NCI-H510A treated with DMSO at 0.1 percent for 48 hours (cell line): ENCODE results near the gene CDC73.
"Not testable (repeated sequence)": the region's sequence is repeated elsewhere in the genome, so short reads cannot be mapped to it uniquely, and the experiment has no call there.

Source experiments
- DNase-seq: peaks from one replicate; lab custom pipeline; 2025; lab: John Stamatoyannopoulos, UW

CDC73 gene

DNA sequence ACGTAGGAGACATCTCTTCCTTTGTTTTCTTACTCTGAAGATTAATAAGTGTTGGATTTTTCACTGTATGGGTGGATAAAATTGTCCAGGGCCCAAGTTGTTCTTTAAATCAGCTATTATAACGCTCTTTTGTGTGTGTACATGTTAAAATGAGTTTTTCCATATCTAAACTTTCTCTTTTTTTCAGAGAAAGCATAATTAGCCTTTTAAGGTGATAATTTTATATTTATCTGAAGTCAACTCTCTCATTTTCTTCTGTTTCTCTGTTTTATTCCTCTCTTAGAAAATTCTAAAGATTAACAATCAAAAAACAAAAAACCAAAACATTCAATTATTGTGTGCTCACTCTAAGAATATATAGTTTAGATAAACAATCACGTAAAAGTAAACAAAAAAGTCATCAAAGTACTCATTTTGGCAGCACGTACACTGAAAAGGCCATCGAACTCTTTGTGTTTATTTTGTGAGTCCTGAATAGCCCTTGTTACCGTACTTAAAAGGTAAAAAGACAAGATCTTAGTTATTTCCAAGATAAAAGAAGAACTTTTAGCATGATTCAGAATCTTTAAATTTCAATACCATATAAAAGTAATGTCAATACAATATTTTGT is 7.2 kb upstream of the CDC73 start:
- DNase-seq = no peak

DNA sequence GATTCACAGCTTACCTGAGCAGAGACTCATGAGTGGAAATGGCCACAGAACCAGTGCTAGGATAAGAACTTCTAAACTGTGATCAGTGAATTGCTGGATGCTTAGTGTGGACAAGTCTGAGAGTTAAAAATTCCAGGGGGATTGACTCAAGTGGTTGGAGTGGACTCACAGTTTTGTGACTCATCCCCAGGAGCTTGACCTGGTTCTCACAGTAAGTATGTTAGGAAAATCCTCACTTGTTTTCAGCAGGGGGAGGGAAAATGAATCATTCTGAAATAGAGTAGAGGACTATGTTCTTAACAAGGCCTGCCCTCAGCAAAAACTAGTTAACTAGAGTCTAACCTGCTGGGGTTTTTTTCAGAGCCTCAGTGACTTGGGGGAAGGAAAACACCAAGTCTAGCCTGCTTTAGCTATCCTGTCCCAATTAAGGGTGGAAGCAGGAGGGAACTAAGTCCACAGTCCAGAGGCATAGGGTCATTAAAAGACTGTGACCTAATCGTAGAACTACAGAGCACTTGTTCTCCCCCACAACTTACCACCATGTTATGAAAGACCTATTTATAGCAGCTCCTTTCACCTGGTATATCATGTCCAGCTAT is 6.1 kb upstream of the CDC73 start:
- no peak for DNase-seq

DNA sequence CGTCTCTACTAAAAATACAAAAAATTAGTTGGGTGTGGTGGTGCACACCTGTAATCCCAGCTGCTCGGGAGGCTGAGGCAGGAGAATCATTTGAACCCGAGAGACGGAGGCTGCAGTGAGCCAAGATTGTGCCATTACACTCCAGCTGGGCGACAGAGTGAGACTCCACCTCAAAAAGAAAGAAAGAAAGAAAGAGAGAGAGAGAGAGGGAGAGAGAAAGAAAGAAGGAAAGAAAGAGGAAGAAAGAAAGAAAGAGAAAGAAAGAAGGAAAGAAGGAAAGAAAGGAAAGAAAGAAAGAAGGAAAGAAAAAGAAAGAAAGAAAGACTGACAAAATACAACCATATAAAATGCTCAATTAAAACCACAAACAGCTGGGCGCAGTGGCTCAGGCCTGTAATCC is 4.7 kb upstream of the CDC73 start:
- DNase-seq = not testable (repeated sequence)

DNA sequence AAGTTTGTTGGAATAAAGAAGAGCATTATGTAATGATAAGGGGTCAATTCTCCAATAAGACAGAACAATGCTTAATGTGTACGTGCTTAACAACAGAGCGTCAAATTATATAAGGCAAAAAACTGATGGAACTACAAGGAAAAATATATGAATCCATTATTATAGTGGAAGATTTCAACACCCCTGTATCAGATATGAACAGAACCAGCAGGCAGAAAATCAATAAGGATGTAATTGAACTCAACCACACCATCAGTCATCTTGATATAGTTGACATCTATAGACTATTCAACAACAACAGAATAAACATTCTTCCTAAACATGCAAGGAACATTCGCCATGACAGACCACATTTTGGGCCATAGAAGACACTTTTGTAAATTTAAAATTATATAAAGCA is 3.6 kb upstream of the CDC73 start:
- DNase-seq = no peak

- DNase-seq = no peak
These were observed 2.8 kb upstream of the CDC73 start for GRCh38 chr1:193118803-193119730.

GRCh38 chr1:193120604-193121166 is 1.1 kb upstream of the CDC73 start:
- no peak for DNase-seq

- no peak for DNase-seq
These were observed 1.9 kb downstream of the CDC73 start for GRCh38 chr1:193123751-193124150.

DNA sequence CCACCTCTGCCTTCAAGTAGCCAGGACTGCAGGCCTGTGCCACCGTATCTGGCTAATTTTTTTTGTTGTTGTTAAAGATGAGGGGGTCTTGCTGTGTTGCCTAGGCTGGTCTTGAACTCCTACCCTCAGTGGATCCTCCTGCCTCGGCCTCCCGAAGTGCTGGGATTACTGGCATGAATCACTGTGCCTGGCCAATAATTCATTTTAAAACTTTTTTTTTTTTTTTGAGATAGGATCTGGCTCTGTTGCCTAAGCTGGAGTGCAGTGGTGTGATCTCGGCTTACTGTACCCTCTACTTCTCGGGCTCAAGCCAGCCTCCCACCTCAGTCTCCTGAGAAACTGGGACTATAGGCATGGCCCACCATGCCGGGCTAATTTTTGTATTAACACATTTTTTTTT is 3.5 kb downstream of the CDC73 start:
- DNase-seq = no peak

- no peak for DNase-seq
These were observed 9.5 kb downstream of the CDC73 start for GRCh38 chr1:193131266-193131860.

GRCh38 chr1:193140254-193140653 is 18.4 kb downstream of the CDC73 start:
- DNase-seq = no peak

DNA sequence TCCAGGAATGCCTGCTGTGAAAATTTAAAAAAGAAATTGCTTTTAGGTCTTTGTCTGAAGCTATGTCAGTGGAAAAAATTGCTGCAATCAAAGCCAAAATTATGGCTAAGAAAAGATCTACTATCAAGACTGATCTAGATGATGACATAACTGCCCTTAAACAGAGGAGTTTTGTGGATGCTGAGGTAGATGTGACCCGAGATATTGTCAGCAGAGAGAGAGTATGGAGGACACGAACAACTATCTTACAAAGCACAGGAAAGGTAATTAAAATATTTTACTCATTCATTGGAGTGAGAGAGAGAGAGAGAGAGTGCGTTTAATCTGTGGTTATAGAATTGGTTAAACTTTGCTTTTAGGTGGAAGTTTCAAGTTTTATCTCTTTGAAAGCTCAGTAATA is 20.0 kb downstream of the CDC73 start:
- no peak for DNase-seq

- DNase-seq = no peak
These were observed 20.6 kb downstream of the CDC73 start for GRCh38 chr1:193142409-193142808.

GRCh38 chr1:193143285-193143684 is 21.5 kb downstream of the CDC73 start:
- no peak for DNase-seq

DNA sequence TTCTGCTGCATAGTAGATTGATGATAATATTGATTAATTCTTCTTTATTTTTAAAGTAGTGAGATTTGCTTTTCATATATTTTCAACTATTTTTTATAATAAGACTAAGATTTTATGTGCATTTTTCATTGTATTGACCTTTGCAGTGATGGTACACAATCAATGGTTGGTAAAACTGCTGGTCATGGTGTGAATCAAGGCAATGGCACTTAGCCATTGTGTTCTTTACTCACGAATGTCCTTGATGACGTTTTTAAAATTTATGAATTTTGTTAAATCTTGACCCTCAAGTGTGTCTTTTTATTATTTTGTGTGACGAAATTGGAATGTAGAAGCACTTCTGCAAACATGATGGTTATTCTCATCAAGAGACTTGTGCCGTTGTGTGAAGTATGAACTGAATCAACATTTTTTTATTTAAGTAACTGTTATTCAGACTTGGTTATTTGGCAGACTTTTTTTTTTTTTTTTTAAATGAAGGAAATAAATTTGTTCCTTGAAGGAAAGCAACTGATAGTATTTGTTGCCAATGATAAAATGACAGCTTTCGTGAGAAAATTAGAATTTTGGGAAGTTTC is 22.6 kb downstream of the CDC73 start:
- DNase-seq = no peak

- no peak for DNase-seq
These were observed 23.2 kb downstream of the CDC73 start for GRCh38 chr1:193144999-193145398.

- no peak for DNase-seq
These were observed 34.4 kb downstream of the CDC73 start for GRCh38 chr1:193156117-193156821.

- no peak for DNase-seq
These were observed 35.0 kb downstream of the CDC73 start for GRCh38 chr1:193156822-193157142.

DNA sequence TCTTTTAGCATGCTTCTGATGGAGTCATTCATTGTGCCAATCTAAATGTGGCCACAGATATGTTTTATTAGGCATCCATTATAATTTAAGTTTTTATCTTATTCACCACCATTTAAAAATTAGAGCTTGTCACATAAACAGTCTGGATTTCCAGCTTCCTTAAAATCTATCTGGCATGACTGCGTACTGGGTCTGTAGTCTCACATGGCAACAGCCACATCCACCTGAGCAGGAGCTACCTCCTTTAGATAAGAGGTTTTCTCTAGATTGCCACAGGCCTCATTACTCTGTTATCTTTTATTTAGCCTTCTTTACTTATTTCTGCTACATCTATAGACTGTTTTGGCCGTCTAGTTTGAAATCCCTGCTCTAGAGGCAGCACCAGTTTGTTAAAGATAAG is 35.5 kb downstream of the CDC73 start:
- DNase-seq = no peak

DNA sequence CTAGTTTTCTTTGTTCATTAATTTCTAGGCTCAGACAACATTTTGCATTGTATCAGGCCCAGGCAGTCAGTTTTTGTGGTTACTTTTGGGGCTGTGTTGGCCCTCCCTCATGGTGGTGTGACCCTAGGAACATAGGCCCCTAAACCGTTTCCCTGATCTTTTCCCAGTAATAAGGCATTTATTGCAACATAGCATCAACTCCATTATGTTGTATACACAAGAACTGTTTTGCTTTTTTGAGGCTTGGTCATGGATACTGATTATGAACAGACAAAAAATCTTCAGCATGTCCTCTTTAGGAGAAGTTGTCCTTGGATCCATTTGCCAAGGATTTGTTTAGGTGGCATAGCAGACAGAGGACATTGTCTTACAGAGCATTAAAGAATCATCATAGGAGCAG is 54.3 kb downstream of the CDC73 start:
- DNase-seq = no peak

DNA sequence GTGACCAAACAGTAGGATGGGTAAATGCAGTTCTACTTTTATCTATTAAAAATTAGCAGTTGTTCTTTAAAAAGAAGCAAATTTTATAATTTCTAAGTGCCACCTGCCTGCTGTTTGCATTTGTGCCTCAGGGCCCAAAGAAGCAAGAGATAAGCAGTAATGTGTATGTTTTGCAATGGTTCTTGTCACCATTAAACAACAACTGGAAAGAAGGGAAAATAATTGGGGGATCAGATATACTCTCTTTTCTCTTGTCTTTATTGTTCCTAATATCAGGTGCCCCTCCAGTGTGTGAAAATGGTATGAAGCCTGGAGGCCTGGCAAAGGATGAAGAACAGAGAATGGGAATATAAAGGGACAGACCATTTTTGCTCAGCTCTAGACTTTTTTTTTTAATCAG is 55.0 kb downstream of the CDC73 start:
- no peak for DNase-seq

- no peak for DNase-seq
These were observed 57.3 kb downstream of the CDC73 start for GRCh38 chr1:193179094-193179493.

GRCh38 chr1:193181536-193181935 is 59.7 kb downstream of the CDC73 start:
- no peak for DNase-seq
